Activated CD4-positive, alpha-beta T cell treated with anti-CD3 and anti-CD28 coated beads, Interleukin-2, amount 10 ng/mL, durations not matched to agents 24 days and 14 days (primary cell): ENCODE measurements around the gene NRXN3. TPM values are rescaled to one million over a fixed set of nuclear protein-coding genes. Genes with fewer than 3 reads are reported as not detected.

Source experiments
- DNase-seq: peaks from one replicate; pipeline ENCODE4 v3.0.0; 2022
- H3K27ac Mint-ChIP-seq: one replicate; pipeline ENCODE4 v1.8.0; 2022; ENCODE audit warnings: mild to moderate bottlenecking, mixed read lengths
- H3K27me3 Mint-ChIP-seq: one replicate; pipeline ENCODE4 v1.8.0; 2022; ENCODE audit warnings: mixed read lengths
- H3K36me3 Mint-ChIP-seq: one replicate; pipeline ENCODE4 v1.8.0; 2022; ENCODE audit warnings: low read depth, mild to moderate bottlenecking, mixed read lengths
- H3K4me1 Mint-ChIP-seq: one replicate; pipeline ENCODE4 v1.8.0; 2021; ENCODE audit warnings: mixed read lengths
- H3K4me3 Mint-ChIP-seq: one replicate; pipeline ENCODE4 v1.8.0; 2022; ENCODE audit warnings: mild to moderate bottlenecking, moderate library complexity, mixed read lengths
- H3K9me3 Mint-ChIP-seq: one replicate; pipeline ENCODE4 v1.8.0; 2021; ENCODE audit warnings: mixed read lengths
- intact Hi-C: fragments of 100-400 bp; cut with micrococcal nuclease; formaldehyde crosslinking; loops from one replicate; pipeline ENCODE4 v1.15.1; 2023
- total RNA-seq: library from RNA; stranded (reverse); gene quantifications from 2 replicates; pipeline ENCODE4 v1.2.3, GENCODE V29; 2022

NRXN3 gene
- total RNA-seq, 1 donor from 2014 or later: not detected

DNA sequence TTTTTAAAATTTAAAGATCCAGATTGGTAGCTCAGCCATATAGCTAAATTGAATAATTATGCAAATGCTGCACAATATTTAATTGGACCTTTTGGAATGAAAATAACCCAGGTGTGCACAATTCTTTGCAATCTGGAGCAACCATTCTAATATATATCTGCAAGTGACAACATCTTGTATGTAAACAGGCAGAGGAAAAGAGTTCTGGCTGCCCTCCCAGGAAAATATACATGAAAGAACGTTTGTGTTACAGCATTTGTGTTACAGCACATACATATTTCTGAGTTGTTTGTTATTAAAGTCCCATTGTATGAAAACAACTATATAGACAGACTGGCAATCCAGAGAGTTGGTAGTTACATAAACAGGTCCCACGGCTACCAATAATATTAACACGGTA is 1663.6 kb downstream of the NRXN3 start:
- Mint-ChIP-seq H3K4me3 (no peak overlapping the region), H3K27me3 (no peaks in the 10 kb centered on the region), H3K9me3 (no peaks in the 10 kb centered on the region), H3K4me1 (no peaks in the 10 kb centered on the region), H3K36me3 (no peaks in the 10 kb centered on the region), H3K27ac (no peak overlapping the region)
- intact Hi-C loops: no loop called here
- no peak for DNase-seq

DNA sequence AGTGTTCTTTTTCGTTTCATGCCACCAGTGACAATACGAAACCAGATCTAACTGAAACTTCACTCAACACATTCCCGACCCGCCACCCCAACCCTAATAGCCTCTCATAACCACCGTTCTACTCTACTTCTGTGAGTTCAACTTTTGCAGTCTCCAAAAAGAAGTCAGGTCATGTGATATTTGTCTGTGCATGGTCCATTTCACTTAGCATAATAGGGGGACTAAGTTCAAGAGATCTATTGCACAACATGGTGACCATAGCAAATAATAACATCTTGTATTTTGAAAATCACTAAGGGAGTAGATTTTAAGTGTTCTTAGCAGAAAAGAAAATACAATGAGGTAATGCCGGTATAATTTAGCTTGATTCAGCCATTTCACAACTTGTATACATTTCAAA is 1664.7 kb downstream of the NRXN3 start:
- Mint-ChIP-seq H3K4me1 (no peaks in the 10 kb centered on the region), H3K27ac (no peak overlapping the region), H3K36me3 (no peaks in the 10 kb centered on the region), H3K4me3 (no peak overlapping the region), H3K9me3 (no peaks in the 10 kb centered on the region), H3K27me3 (no peaks in the 10 kb centered on the region)
- intact Hi-C loops: no loop called here
- no peak for DNase-seq

DNA sequence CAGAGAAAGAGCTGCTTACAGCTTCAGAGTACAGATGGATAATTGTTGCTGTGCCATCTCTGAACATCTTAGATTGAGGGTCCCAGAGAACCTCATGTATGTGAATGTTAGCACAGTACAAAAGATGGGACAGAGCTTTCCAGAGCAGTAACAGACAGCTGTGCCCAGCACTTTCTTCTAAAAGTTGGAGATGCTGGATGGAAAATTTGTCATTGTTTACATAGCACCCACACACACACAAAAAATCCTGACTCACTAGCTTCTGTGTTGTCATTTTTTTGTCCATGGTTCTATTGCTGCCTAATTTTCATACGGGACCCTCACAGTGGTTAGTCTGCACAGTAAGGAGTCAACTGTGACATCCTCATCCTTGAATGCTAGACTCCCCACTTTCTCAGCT is 1666.4 kb downstream of the NRXN3 start:
- Mint-ChIP-seq H3K9me3 (no peaks in the 10 kb centered on the region), H3K4me1 (no peaks in the 10 kb centered on the region), H3K4me3 (no peak overlapping the region), H3K36me3 (no peaks in the 10 kb centered on the region), H3K27ac (no peak overlapping the region), H3K27me3 (no peaks in the 10 kb centered on the region)
- DNase-seq: no peak
- intact Hi-C loops: no loop called here

DNA sequence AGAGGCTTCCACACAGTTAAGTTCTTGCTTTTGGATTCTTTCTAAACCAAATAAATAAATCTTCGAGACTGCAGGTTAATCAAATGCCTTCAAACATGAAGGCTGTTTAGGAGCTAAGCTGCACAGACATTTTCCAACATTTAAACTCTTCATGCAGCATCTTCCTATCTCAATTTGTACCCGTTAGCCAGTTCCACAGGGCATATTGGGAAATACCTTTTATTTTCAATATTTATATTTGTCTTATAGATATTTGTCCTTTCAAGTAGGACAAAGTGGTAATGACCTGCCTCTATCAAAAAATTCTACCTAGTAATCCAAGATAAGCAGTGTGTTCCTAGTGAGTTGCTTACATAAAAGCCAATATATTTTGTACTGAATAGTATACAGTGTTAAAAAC is 1667.5 kb downstream of the NRXN3 start:
- H3K27me3 Mint-ChIP-seq: no peaks in the 10 kb centered on the region
- H3K9me3 Mint-ChIP-seq: no peaks in the 10 kb centered on the region
- H3K27ac Mint-ChIP-seq: no peak overlapping the region
- intact Hi-C loops: no loop called here
- H3K36me3 Mint-ChIP-seq: no peaks in the 10 kb centered on the region
- no peak overlapping the region for H3K4me3 Mint-ChIP-seq
- DNase-seq: no peak
- no peaks in the 10 kb centered on the region for H3K4me1 Mint-ChIP-seq

DNA sequence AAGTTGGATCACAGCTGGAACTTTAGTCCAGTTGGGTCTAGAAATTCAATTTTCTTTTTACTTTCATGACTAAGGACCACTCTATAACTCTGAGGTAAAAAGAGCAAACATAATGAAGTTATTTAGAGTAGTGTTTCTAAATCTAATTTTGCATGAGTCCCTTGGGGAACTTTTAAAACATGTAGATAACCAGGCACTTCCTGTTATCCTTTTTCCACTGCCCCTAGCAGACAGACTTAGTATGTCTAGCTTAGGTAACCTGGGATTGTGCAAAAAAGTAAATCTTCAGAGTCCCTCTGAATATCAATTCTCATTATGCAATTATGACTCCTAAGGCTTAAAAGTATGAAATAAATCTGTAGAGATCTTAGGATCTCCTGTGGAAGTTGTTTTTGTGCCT is 1669.9 kb downstream of the NRXN3 start:
- H3K4me1 Mint-ChIP-seq: no peaks in the 10 kb centered on the region
- no peak for DNase-seq
- H3K9me3 Mint-ChIP-seq: no peaks in the 10 kb centered on the region
- H3K27ac Mint-ChIP-seq: no peak overlapping the region
- H3K4me3 Mint-ChIP-seq: no peak overlapping the region
- intact Hi-C loops: no loop called here
- no peaks in the 10 kb centered on the region for H3K36me3 Mint-ChIP-seq
- no peaks in the 10 kb centered on the region for H3K27me3 Mint-ChIP-seq

DNA sequence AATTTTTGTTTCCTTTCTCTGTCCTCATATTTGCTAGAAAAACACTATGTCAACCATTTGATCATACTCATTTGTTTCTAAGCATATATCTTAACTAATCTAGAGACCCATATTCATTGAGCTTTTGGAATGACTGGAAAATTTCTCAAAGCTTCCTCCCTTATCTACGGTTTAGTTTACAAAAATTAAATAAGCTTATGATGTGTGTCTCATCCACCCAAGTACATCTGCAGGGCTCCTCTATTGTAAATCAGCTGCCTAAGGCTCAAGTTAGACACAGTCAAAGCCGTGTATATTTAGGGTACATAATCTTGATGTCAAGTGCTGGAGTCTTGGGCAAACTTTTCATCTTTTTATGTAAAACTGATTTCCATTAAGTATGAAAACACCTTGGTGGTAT is 1670.7 kb downstream of the NRXN3 start:
- Mint-ChIP-seq H3K27ac (no peak overlapping the region), H3K4me1 (no peaks in the 10 kb centered on the region), H3K36me3 (no peaks in the 10 kb centered on the region), H3K9me3 (no peaks in the 10 kb centered on the region), H3K4me3 (no peak overlapping the region), H3K27me3 (no peaks in the 10 kb centered on the region)
- DNase-seq: no peak
- intact Hi-C loops: no loop called here

DNA sequence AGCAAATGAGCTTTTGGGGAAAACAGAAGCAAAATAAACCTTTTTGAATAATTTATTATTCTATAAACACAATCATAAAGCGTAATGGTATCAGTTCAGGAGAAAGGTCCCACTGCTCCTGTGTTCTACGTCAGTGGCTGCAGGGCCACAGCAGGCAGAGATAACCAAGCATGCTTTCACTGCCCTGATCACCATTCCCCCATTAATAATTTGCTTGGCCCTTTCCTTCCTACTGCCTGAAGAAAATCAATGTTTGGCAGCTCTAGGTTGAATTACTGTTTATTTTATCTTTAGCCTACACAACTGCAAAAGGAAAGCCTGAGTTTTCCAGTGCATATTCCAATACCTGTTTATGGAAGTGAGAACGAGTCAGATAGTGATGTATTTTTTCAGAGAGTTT is 1671.3 kb downstream of the NRXN3 start:
- H3K4me1 Mint-ChIP-seq: no peaks in the 10 kb centered on the region
- no peak overlapping the region for H3K27ac Mint-ChIP-seq
- no peak overlapping the region for H3K4me3 Mint-ChIP-seq
- H3K9me3 Mint-ChIP-seq: no peaks in the 10 kb centered on the region
- H3K27me3 Mint-ChIP-seq: no peaks in the 10 kb centered on the region
- DNase-seq: no peak
- no peaks in the 10 kb centered on the region for H3K36me3 Mint-ChIP-seq
- intact Hi-C loops: no loop called here

DNA sequence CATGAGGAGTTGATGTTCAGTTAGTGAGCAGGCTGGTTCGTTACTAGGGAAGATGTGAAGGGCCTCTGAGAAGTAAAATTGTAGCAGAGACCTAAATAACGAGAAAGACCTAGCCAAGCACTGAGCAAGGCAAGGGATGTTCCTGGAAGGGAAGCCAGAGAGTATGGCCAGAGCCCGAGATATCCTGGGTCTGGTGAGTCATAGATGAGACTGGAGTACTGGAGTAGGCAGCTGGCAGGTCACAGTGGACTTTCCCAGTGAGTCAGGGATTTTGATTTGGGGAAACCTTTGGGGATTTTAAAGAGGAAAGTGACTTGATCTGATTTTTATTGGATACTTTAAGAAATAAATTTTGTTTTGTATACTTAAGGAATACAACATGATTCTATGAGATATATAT is 1672.1 kb downstream of the NRXN3 start:
- no peak overlapping the region for H3K27ac Mint-ChIP-seq
- intact Hi-C loops: no loop called here
- no peak for DNase-seq
- no peaks in the 10 kb centered on the region for H3K4me1 Mint-ChIP-seq
- no peaks in the 10 kb centered on the region for H3K27me3 Mint-ChIP-seq
- no peaks in the 10 kb centered on the region for H3K36me3 Mint-ChIP-seq
- no peaks in the 10 kb centered on the region for H3K9me3 Mint-ChIP-seq
- no peak overlapping the region for H3K4me3 Mint-ChIP-seq

DNA sequence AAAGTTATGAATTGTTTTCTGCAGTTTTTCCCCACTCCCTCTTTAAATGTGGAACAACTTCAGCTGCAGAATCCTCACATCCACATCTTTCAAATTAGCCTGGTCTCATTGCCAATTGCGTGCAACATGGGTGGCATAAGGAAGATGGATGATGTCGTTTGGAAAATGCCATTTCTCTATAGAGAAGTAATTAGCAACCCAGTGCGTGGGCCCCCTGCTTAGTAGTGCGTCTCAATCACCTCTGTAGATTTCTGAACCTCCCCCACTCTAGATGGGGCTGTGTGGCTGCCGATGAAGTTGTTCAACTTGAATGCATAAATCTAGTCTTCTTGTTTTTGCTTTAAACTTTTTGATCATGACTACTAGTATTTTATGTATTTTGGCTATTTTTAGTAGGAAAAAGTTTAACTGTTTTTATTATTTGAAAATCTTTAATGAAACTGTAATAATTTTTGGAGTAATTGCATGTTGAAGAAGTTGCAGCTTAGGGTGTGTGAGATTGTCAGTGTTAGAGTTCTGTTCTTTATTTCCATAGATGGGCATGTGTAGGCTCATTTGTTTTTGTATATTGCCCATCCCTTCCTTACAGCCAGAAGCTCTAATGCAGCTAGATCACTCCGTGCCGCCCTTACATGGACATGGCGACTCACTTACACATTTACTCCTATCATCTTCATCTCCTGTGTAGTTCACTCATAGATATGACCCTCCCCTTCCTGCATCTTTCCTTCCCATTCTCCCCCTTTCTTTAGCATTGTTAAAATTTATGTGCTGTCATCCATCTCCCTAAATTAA is 1683.0 kb downstream of the NRXN3 start:
- Mint-ChIP-seq H3K4me1 (no peaks in the 10 kb centered on the region), H3K27me3 (no peaks in the 10 kb centered on the region), H3K4me3 (no peak overlapping the region), H3K9me3 (no peaks in the 10 kb centered on the region), H3K27ac (no peak overlapping the region), H3K36me3 (no peaks in the 10 kb centered on the region)
- intact Hi-C loops: no loop called here
- DNase-seq: no peak

DNA sequence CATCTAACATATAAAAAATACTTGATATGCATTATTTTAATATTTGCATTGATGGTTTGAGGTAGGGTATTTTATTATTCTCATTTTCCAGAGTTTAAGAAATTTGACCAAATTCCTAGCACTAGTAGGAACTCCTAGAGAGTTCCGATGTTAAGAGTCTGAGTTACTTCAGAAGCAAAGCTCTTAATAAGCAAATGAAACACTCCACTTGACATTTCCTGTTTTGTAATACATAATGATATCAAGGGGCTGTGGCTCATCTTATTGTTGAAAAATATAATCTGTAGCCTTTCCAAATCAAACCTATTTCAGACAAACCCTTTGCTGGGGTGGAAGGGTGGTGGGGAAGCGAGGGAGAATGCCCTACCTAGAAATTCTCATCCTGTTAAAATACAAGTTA is 1685.6 kb downstream of the NRXN3 start:
- no peak for DNase-seq
- Mint-ChIP-seq H3K4me1 (no peaks in the 10 kb centered on the region), H3K36me3 (no peaks in the 10 kb centered on the region), H3K27me3 (no peaks in the 10 kb centered on the region), H3K27ac (no peak overlapping the region), H3K4me3 (no peak overlapping the region), H3K9me3 (no peaks in the 10 kb centered on the region)
- intact Hi-C loops: no loop called here

DNA sequence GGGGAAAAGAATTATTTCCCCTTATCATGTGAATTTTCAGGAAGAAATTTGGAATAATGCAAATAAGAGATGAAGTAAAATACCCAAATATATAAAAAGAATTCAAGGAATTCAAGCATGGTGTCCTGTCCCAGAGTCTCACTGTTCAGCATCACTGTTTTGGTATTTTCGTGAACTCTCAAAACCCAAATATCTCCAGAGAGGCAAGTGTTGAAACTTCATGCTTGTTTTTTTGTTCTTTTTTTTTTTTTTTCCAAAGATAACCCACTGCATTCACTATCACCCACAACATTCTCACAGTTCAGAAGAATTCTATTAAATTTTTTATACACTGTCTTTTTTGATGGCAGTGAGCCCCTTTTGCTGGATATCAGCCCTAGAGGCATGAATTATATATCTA is 1686.2 kb downstream of the NRXN3 start:
- no peaks in the 10 kb centered on the region for H3K36me3 Mint-ChIP-seq
- DNase-seq: no peak
- H3K4me1 Mint-ChIP-seq: no peaks in the 10 kb centered on the region
- H3K27ac Mint-ChIP-seq: no peak overlapping the region
- H3K27me3 Mint-ChIP-seq: no peaks in the 10 kb centered on the region
- intact Hi-C loops: no loop called here
- no peaks in the 10 kb centered on the region for H3K9me3 Mint-ChIP-seq
- no peak overlapping the region for H3K4me3 Mint-ChIP-seq

DNA sequence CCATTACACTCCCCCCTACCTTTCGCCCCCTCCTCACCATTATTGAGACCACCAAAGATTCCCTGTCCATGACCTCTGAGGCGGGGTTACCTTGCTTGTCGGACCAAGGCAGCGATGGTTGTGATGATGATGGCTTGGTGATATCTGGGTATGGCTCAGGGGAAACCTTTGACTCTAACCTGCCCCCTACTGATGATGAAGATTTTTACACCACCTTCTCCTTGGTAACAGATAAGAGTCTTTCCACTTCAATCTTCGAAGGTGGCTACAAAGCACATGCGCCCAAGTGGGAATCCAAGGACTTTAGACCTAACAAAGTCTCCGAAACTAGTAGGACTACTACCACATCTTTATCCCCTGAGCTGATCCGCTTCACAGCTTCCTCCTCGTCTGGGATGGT is 1690.9 kb downstream of the NRXN3 start:
- H3K36me3 Mint-ChIP-seq: no peaks in the 10 kb centered on the region
- H3K4me3 Mint-ChIP-seq: no peak overlapping the region
- intact Hi-C loops: no loop called here
- no peaks in the 10 kb centered on the region for H3K9me3 Mint-ChIP-seq
- no peak overlapping the region for H3K27ac Mint-ChIP-seq
- no peaks in the 10 kb centered on the region for H3K4me1 Mint-ChIP-seq
- H3K27me3 Mint-ChIP-seq: no peaks in the 10 kb centered on the region
- DNase-seq: no peak

DNA sequence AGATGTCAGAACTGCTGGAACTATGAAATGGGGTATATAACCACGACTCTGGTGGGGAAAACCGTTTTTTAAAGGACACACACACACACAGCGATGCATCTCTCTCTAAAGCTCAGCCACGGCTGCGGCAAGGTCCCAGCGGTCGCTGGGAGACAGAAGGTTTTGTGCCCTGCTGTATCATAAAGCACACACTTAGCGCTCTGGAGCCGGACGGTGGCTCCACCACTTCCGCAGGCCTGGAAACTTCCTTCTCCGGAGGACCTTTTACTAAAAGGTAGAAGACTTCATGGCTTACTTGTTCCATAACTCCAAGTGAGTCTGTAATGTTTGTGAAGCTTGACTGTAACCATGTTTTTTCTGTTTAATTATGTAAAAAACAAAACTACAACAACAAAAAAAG is 1691.9 kb downstream of the NRXN3 start:
- Mint-ChIP-seq H3K4me3 (no peak overlapping the region), H3K27ac (no peak overlapping the region), H3K27me3 (no peaks in the 10 kb centered on the region), H3K4me1 (no peaks in the 10 kb centered on the region), H3K36me3 (no peaks in the 10 kb centered on the region), H3K9me3 (no peaks in the 10 kb centered on the region)
- intact Hi-C loops: no loop called here
- no peak for DNase-seq

DNA sequence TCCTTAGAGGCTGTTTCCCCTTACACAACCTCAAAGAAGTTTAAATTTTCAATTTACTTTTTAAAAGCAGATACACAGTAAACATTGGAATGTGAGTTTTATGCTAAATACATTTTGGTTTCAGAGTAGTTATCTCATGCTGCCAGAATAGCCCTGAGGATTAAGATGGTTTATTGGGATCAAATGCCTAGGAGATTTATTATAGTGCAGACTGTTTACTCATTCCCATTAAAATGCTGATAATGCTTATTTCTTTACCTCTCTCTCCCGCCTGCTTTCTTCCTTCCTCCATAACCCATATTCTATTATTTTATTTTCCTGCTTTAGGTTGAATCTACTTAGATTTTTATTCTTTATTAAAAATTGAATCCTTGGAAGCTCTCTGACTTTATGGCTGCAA is 1701.0 kb downstream of the NRXN3 start:
- Mint-ChIP-seq H3K27me3 (no peaks in the 10 kb centered on the region), H3K36me3 (no peaks in the 10 kb centered on the region), H3K9me3 (no peaks in the 10 kb centered on the region), H3K4me1 (no peaks in the 10 kb centered on the region), H3K27ac (no peak overlapping the region), H3K4me3 (no peak overlapping the region)
- intact Hi-C loops: no loop called here
- no peak for DNase-seq

DNA sequence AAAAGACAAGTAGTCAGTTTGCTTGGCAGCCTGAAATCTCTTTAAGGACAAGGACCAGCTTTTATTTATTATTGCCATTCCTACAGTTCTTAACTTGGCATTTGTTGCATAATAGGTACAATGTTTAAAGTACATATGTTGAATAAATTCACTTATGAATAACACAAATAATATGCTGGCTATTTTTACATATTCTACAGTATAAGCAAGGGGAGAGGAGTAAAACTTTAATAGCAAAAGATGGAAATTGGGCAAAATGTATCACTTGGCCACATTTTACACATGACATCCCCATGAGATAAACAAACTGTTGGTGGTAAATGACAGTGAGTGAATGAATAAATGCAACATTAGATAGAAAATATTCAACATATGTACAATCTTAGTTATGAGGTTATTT is 1708.1 kb downstream of the NRXN3 start:
- intact Hi-C loops: no loop called here
- Mint-ChIP-seq H3K4me3 (no peak overlapping the region), H3K9me3 (no peaks in the 10 kb centered on the region), H3K4me1 (no peaks in the 10 kb centered on the region), H3K36me3 (no peaks in the 10 kb centered on the region), H3K27me3 (no peaks in the 10 kb centered on the region), H3K27ac (no peak overlapping the region)
- no peak for DNase-seq
